ENCODE data around the gene PCDHGA3.
A peak's percentile ranks its signal among the peaks of the same experiment; 100 is the strongest.
"Not testable (repeated sequence)": the region's sequence is repeated elsewhere in the genome, so short reads cannot be mapped to it uniquely, and the experiment has no call there.

The PCDHGA3 gene

GRCh38 chr5:141371572-141372475, 28.2 kb downstream of the PCDHGA3 start:
- TF ChIP-seq CTCF (IDR thresholded peaks at IDR 0.05; ENCODE audit: low read depth, low read length), result no peak
- in situ Hi-C loops (cut with HindIII; ENCODE audit: low sequenced_read_pairs), result no loop called here
- H3K4me3 ChIP-seq (ENCODE audit: low read depth, low read length), result no peak overlapping the region
- DNase-seq (ENCODE audit: low read depth, low spot score), result no peak

GRCh38 chr5:141373673-141374317, 30.2 kb downstream of the PCDHGA3 start, which contains the start of gene PCDHGA6:
TSS of gene PCDHGA6 (plus strand) at chr5:141373891. CDS start at chr5:141374084, 193 bp downstream.
- TF ChIP-seq CTCF (IDR thresholded peaks at IDR 0.05; ENCODE audit: low read depth, low read length), result peak; percentile 58
- peak within 1 kb of the TSS; percentile 38 for H3K4me3 ChIP-seq (ENCODE audit: low read depth, low read length)
- in situ Hi-C loops (cut with HindIII; ENCODE audit: low sequenced_read_pairs), result no loop called here
- peak; percentile 48 for DNase-seq (ENCODE audit: low read depth, low spot score)

GRCh38 chr5:141374627-141375026, 31.0 kb downstream of the PCDHGA3 start:
- no peak overlapping the region for H3K4me3 ChIP-seq (ENCODE audit: low read depth, low read length)
- no peak for TF ChIP-seq CTCF (IDR thresholded peaks at IDR 0.05; ENCODE audit: low read depth, low read length)
- no peak for DNase-seq (ENCODE audit: low read depth, low spot score)
- in situ Hi-C loops (cut with HindIII; ENCODE audit: low sequenced_read_pairs), result no loop called here

- H3K4me3 ChIP-seq (ENCODE audit: low read depth, low read length); in situ Hi-C loops (cut with HindIII; ENCODE audit: low sequenced_read_pairs): not testable (repeated sequence)
These were observed 32.0 kb downstream of the PCDHGA3 start for GRCh38 chr5:141375444-141376155.

GRCh38 chr5:141382469-141383294, 39.1 kb downstream of the PCDHGA3 start, which contains the start of gene PCDHGA7:
TSS of gene PCDHGA7 (plus strand) at chr5:141382742. CDS start at chr5:141382900, 158 bp downstream.
- peak; percentile 59 for TF ChIP-seq CTCF (IDR thresholded peaks at IDR 0.05; ENCODE audit: low read depth, low read length)

More at GRCh38 chr5:141375444-141376155, 32.0 kb downstream of the PCDHGA3 start:
- not testable (repeated sequence) for DNase-seq (ENCODE audit: low read depth, low spot score)

GRCh38 chr5:141383345-141383744, 39.7 kb downstream of the PCDHGA3 start:
- peak overlapping the region; percentile 46 for H3K4me3 ChIP-seq (ENCODE audit: low read depth, low read length)
- TF ChIP-seq CTCF (IDR thresholded peaks at IDR 0.05; ENCODE audit: low read depth, low read length), result no peak
- in situ Hi-C loops (cut with HindIII; ENCODE audit: low sequenced_read_pairs), result no loop called here
- DNase-seq (ENCODE audit: low read depth, low spot score), result no peak

More at GRCh38 chr5:141382469-141383294, 39.1 kb downstream of the PCDHGA3 start, which contains the start of gene PCDHGA7:
- in situ Hi-C loops (cut with HindIII; ENCODE audit: low sequenced_read_pairs), result no loop called here
- DNase-seq (ENCODE audit: low read depth, low spot score), result peak; percentile 56
- H3K4me3 ChIP-seq (ENCODE audit: low read depth, low read length), result peak within 1 kb of the TSS; percentile 46
